CD14-positive monocyte (primary cell): ENCODE results near the gene CFAP410. TPM values are rescaled to one million over a fixed set of nuclear protein-coding genes. Genes with fewer than 3 reads are reported as not detected.

Experiments used
- DNase-seq, 3 donors: peaks; one replicate each; pipeline ENCODE4 v3.0.0-alpha.2; 2011 to 2022
- H2AFZ ChIP-seq: 2 replicates; pipeline ENCODE4 v1.6.0; 2012; ENCODE audit warnings: mild to moderate bottlenecking, low read depth, low read length, inconsistent platforms; ENCODE audit not compliant: insufficient read depth, poor library complexity, severe bottlenecking
- H3K27ac ChIP-seq, 2 donors: 1 replicate in 1 of 2; 2 replicates in 1 of 2; pipeline ENCODE4 v1.5.1; 2012 to 2013; ENCODE audit warnings: low read length in 2 of 2, control low read depth in 1 of 2, inconsistent platforms in 1 of 2, low read depth in 1 of 2, mild to moderate bottlenecking in 1 of 2
- H3K27me3 ChIP-seq, 2 donors: one replicate each; pipeline versions ENCODE4 v1.6.0 to v1.6.1; 2011 to 2013; ENCODE audit warnings: low read length in 2 of 2; ENCODE audit not compliant: control insufficient read depth in 2 of 2, insufficient read depth in 2 of 2
- H3K36me3 ChIP-seq, 2 donors: replicated peaks in 1 of 2; 1 replicate in 1 of 2; 2 replicates in 1 of 2; pipeline versions ENCODE4 v1.5.1 to v1.6.1; 2012 to 2013; ENCODE audit warnings: low read length in 2 of 2, control low read depth in 1 of 2, inconsistent platforms in 1 of 2, mild to moderate bottlenecking in 1 of 2; ENCODE audit not compliant: insufficient read depth in 2 of 2, control insufficient read depth in 1 of 2
- H3K4me1 ChIP-seq, 2 donors: 1 replicate in 1 of 2; 2 replicates in 1 of 2; pipeline versions ENCODE4 v1.5.1 to v1.6.1; 2012 to 2013; ENCODE audit warnings: low read length in 2 of 2, control low read depth in 1 of 2, inconsistent platforms in 1 of 2, mild to moderate bottlenecking in 1 of 2, moderate library complexity in 1 of 2; ENCODE audit not compliant: insufficient read depth in 2 of 2, control insufficient read depth in 1 of 2
- H3K4me2 ChIP-seq: replicated peaks from 2 replicates; pipeline ENCODE3; 2012; ENCODE audit warnings: low read length, moderate library complexity, mild to moderate bottlenecking; ENCODE audit not compliant: poor library complexity, severe bottlenecking; ENCODE audit errors: extremely low read depth
- H3K4me3 ChIP-seq, 3 experiments: fragments of 200-600 bp in 1 of 3; sonication (generic) in 1 of 3; replicated peaks in 1 of 3; 1 replicate in 2 of 3; 2 replicates in 1 of 3; pipeline ENCODE4 v1.5.1; 2011 to 2013; ENCODE audit warnings: low read length in 3 of 3, mild to moderate bottlenecking in 3 of 3, control low read depth in 2 of 3, low read depth in 2 of 3, inconsistent platforms in 1 of 3, moderate library complexity in 1 of 3
- H3K79me2 ChIP-seq: 2 replicates; pipeline ENCODE4 v1.6.0; 2012; ENCODE audit warnings: mild to moderate bottlenecking, control low read depth, inconsistent platforms, low read length, moderate library complexity; ENCODE audit not compliant: insufficient read depth
- H3K9ac ChIP-seq: 2 replicates; pipeline ENCODE4 v1.6.0; 2017; ENCODE audit warnings: low read length, mild to moderate bottlenecking; ENCODE audit not compliant: insufficient read depth, poor library complexity, severe bottlenecking
- H3K9me3 ChIP-seq, 2 donors: replicated peaks in 1 of 2; 1 replicate in 1 of 2; 2 replicates in 1 of 2; pipeline versions ENCODE4 v1.5.1 to v1.6.1; 2012 to 2013; ENCODE audit warnings: low read length in 2 of 2, control low read depth in 1 of 2; ENCODE audit not compliant: control insufficient read depth in 1 of 2, insufficient read depth in 1 of 2
- H4K20me1 ChIP-seq: 2 replicates; pipeline ENCODE4 v1.6.0; 2012; ENCODE audit warnings: mild to moderate bottlenecking, low read length, control low read depth, moderate library complexity; ENCODE audit not compliant: insufficient read depth
- H3K27ac Mint-ChIP-seq, 7 donors: one replicate each; pipeline ENCODE4 v1.8.0; 2020; ENCODE audit warnings: mild to moderate bottlenecking in 7 of 7, mixed read lengths in 7 of 7, moderate library complexity in 6 of 7, inconsistent platforms in 2 of 7
- H3K27me3 Mint-ChIP-seq, 3 donors: one replicate each; pipeline ENCODE4 v1.8.0; 2021 to 2022; ENCODE audit warnings: low read depth in 3 of 3, mild to moderate bottlenecking in 3 of 3, mixed read lengths in 3 of 3, moderate library complexity in 3 of 3, inconsistent platforms in 1 of 3
- H3K36me3 Mint-ChIP-seq, 2 donors: one replicate each; pipeline ENCODE4 v1.8.0; 2020; ENCODE audit warnings: mixed read lengths in 2 of 2, inconsistent platforms in 1 of 2, mild to moderate bottlenecking in 1 of 2
- H3K4me1 Mint-ChIP-seq: one replicate; pipeline ENCODE4 v1.8.0; 2020; ENCODE audit warnings: mild to moderate bottlenecking, mixed read lengths
- H3K4me3 Mint-ChIP-seq, 2 donors: one replicate each; pipeline ENCODE4 v1.8.0; 2020; ENCODE audit warnings: mild to moderate bottlenecking in 2 of 2, mixed read lengths in 2 of 2, moderate library complexity in 1 of 2
- H3K9me3 Mint-ChIP-seq, 7 donors: one replicate each; pipeline ENCODE4 v1.8.0; 2020 to 2022; ENCODE audit warnings: mixed read lengths in 7 of 7, mild to moderate bottlenecking in 6 of 7, moderate library complexity in 6 of 7, inconsistent platforms in 2 of 7
- WGBS: methylation state at CpG from one replicate; pipeline ENCODE4 v1.1.5; 2013; ENCODE audit warnings: missing lambda C conversion rate; ENCODE audit not compliant: insufficient coverage; 5-methylcytosine and 5-hydroxymethylcytosine counted together
- intact Hi-C, 2 donors: fragments of 100-400 bp; cut with micrococcal nuclease; formaldehyde crosslinking; loops; one replicate each; pipeline versions ENCODE4 v1.15.0 to v1.15.1; 2023
- polyA plus RNA-seq, 3 donors: library from polyadenylated mRNA; depleted of rRNA in 1 of 3; unstranded in 2 of 3; stranded (reverse) in 1 of 3; fragments of 300-500 nt in 2 of 3; fragments of >200 nt in 1 of 3; fragmentation: Illumina TruSeq in 2 of 3; gene quantifications; 1 replicate in 2 of 3; 2 replicates in 1 of 3; pipeline ENCODE4 v1.2.3, GENCODE V29; 2012 to 2021
- TF ChIP-seq, protein P1 (sequence below): fragments of 200-600 bp; IDR thresholded peaks from one replicate; pipeline ENCODE4 v1.8.0; 2022; ENCODE audit warnings: antibody characterized with exemption, mild to moderate bottlenecking

CFAP410 gene
- polyA plus RNA-seq, 3 donors = 14.8 to 23.5 (median 17.3) TPM

DNA sequence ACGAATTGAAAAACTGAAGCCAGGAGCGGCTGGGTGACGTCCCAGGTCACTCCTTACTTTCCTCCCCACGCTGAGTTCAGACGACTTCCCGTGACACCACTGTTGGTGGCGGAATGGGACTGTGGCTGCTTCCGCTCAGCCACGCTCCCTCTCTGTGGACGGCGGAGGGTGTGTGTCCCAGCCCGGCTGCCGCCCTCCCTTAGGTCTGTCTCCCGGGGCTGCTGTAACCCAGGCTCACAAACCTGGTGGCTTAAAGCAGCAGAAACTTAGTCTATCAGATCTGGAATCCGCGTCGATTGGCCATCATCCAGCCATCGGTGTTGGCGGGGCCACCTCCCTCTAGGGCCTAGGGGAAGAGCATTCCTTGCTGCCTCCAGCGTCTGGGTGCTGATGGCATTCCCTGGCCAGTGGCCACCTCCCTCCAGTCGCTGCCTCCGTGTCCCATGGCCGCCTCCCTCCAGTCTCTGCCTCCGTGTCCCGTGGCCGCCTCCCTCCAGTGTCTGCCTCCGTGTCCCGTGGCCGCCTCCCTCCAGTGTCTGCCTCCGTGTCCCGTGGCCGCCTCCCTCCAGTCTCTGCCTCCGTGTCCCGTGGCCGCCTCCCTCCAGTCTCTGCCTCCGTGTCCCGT lies 31.7 kb upstream of the CFAP410 start:
- DNase-seq = no peak
- Mint-ChIP-seq H3K27me3 (peaks cover 2 to 12% (median 5%) of the 10 kb centered on the region in 3 donors), H3K4me1 (peaks cover 47% of the 10 kb centered on the region), H3K9me3 (peaks cover 0 to 7% (median 2%) of the 10 kb centered on the region in 7 donors), H3K4me3 (no peak overlapping the region), H3K27ac (peak overlapping the region in 2 of 7 donors; percentile 24 to 62), H3K36me3 (peaks cover 68 to 90% of the 10 kb centered on the region in 2 donors)
- Histone ChIP-seq H3K4me3 (no peak overlapping the region), H3K27me3 (no peaks in the 10 kb centered on the region), H4K20me1 (peaks cover 40% of the 10 kb centered on the region), H3K9ac (no peak overlapping the region), H3K4me1 (peaks cover 31 to 43% of the 10 kb centered on the region in 2 donors), H3K9me3 (no peaks in the 10 kb centered on the region), H3K79me2 (peaks cover 4% of the 10 kb centered on the region), H2AFZ (no peak overlapping the region), H3K27ac (no peak overlapping the region), H3K36me3 (peaks cover 57% of the 10 kb centered on the region in 2 donors), H3K4me2 (no peak overlapping the region)
- TF ChIP-seq, protein P1, sequence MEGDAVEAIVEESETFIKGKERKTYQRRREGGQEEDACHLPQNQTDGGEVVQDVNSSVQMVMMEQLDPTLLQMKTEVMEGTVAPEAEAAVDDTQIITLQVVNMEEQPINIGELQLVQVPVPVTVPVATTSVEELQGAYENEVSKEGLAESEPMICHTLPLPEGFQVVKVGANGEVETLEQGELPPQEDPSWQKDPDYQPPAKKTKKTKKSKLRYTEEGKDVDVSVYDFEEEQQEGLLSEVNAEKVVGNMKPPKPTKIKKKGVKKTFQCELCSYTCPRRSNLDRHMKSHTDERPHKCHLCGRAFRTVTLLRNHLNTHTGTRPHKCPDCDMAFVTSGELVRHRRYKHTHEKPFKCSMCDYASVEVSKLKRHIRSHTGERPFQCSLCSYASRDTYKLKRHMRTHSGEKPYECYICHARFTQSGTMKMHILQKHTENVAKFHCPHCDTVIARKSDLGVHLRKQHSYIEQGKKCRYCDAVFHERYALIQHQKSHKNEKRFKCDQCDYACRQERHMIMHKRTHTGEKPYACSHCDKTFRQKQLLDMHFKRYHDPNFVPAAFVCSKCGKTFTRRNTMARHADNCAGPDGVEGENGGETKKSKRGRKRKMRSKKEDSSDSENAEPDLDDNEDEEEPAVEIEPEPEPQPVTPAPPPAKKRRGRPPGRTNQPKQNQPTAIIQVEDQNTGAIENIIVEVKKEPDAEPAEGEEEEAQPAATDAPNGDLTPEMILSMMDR = no peak
- WGBS = 97% methylated on average over 15 of the region's 37 CpGs
- intact Hi-C loops = no loop called here

DNA sequence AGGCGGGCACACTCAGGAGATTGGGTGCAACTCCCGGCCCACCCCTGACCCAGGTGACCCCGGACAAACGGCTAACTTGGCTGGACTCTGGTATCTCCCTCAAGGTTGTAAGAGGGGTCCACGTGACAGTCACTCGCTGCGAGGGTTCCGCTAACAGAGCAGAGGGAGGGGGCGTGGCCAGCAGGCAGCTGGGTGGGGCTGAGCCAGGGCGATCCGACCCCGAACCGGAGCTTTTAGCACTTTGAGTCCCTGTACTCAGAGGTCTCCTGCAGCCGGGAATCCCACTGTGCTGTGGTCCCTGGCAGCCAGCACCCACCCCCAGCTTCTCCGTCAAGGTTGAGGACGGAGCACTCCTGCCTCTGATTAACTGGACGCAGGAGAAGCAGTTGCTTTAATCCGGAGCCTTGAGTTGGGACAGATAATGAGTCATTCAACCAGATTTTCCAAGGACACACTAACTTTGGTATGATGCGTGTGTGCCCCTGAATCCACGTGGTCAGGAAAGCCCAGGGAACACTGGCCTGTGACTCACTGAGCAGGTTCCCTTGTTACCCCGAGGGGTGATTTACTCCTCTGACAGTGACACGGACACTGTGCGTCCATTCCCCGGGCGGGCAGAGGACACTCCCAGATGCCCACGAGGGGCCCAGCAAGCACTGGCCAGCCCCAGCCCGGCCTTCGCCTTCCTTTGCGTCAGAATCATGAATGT lies 31.0 kb upstream of the CFAP410 start:
- Mint-ChIP-seq H3K9me3 (peaks cover 0 to 6% (median 0%) of the 10 kb centered on the region in 7 donors), H3K36me3 (peaks cover 68 to 91% of the 10 kb centered on the region in 2 donors), H3K27ac (peak overlapping the region in 1 of 7 donors; percentile 25), H3K27me3 (peaks cover 1 to 12% (median 2%) of the 10 kb centered on the region in 3 donors), H3K4me3 (peak overlapping the region in 1 of 2 donors; percentile 50), H3K4me1 (peaks cover 40% of the 10 kb centered on the region)
- Histone ChIP-seq H3K4me1 (peaks cover 23 to 36% of the 10 kb centered on the region in 2 donors), H3K27me3 (no peaks in the 10 kb centered on the region), H3K9me3 (no peaks in the 10 kb centered on the region), H3K9ac (no peak overlapping the region), H3K79me2 (no peaks in the 10 kb centered on the region), H3K4me2 (peak overlapping the region; percentile 7), H3K36me3 (peaks cover 59 to 62% of the 10 kb centered on the region in 2 donors), H2AFZ (no peak overlapping the region), H3K4me3 (peak overlapping the region in 1 of 3 experiments; percentile 25), H4K20me1 (peaks cover 41% of the 10 kb centered on the region), H3K27ac (no peak overlapping the region)
- peak in 1 of 3 donors; percentile 30 for DNase-seq
- intact Hi-C loops = no loop called here
- WGBS = 68% methylated on average over 26 of the region's 29 CpGs
- TF ChIP-seq, protein P1 = no peak
